SH-SY5Y (cell line): ENCODE measurements around the gene PKIB.

Source experiments
- GATA2 ChIP-seq: IDR thresholded peaks from 2 replicates; pipeline ENCODE4 v1.6.1; 2011; ENCODE audit warnings: mild to moderate bottlenecking, low read depth, low read length
- GATA3 ChIP-seq: IDR thresholded peaks from 2 replicates; pipeline ENCODE4 v1.6.1; 2011; ENCODE audit warnings: low read depth, mild to moderate bottlenecking, low read length, moderate library complexity

DNA sequence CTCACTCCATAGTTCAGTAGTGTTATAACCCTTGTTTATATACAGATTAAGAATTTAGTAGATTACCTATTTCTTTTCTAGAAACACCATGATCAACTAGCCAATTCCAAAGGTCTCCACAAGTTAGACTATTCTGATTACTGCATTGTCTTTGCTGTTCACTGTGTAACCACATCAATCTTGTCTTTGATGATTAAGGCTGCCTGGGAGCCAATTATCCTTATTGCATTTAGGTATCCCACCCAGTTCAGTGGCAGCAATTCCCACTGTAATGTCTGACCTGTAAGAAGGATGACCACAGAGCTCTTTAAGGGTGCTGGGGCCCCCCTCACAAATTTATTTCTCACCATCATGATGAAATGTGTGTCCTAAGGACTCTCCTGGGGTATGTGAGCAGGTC, 40.2 kb downstream of the PKIB start:
- no peak for TF ChIP-seq GATA3
- no peak for TF ChIP-seq GATA2
